HG03025 (cell line): Measurements from ENCODE around the gene SHLD1.

Source experiments
- ATAC-seq: cut with Tn5 transposase; IDR thresholded peaks from one replicate; pipeline ENCODE4 v1.9.1; 2021; ENCODE audit warnings: mild to moderate bottlenecking, moderate library complexity; ENCODE audit not compliant: unreplicated experiment, low FRiP score

Gene SHLD1

GRCh38 chr20:5809495-5809894, 59.3 kb downstream of the SHLD1 start:
- no peak for ATAC-seq

- ATAC-seq = no peak
Observed at GRCh38 chr20:5810800-5811422, 60.7 kb downstream of the SHLD1 start.

GRCh38 chr20:5811746-5812145, 61.5 kb downstream of the SHLD1 start:
- ATAC-seq = no peak

GRCh38 chr20:5818346-5818681, 68.1 kb downstream of the SHLD1 start:
- ATAC-seq = no peak

GRCh38 chr20:5820738-5821137, 70.5 kb downstream of the SHLD1 start:
- no peak for ATAC-seq

GRCh38 chr20:5821627-5822215, 71.5 kb downstream of the SHLD1 start:
- ATAC-seq = no peak

GRCh38 chr20:5822569-5822968, 72.4 kb downstream of the SHLD1 start:
- ATAC-seq = no peak

- no peak for ATAC-seq
Observed at GRCh38 chr20:5825130-5825719, 75.0 kb downstream of the SHLD1 start.

GRCh38 chr20:5827098-5827853, 77.1 kb downstream of the SHLD1 start:
- no peak for ATAC-seq

- no peak for ATAC-seq
Observed at GRCh38 chr20:5827861-5828260, 77.7 kb downstream of the SHLD1 start.

- no peak for ATAC-seq
Observed at GRCh38 chr20:5829241-5829809, 79.1 kb downstream of the SHLD1 start.

GRCh38 chr20:5831539-5832237, 81.5 kb downstream of the SHLD1 start:
- ATAC-seq = no peak

GRCh38 chr20:5833309-5833941, 83.2 kb downstream of the SHLD1 start:
- no peak for ATAC-seq

GRCh38 chr20:5834436-5835005, 84.3 kb downstream of the SHLD1 start:
- no peak for ATAC-seq

- ATAC-seq = no peak
Observed at GRCh38 chr20:5835321-5835821, 85.2 kb downstream of the SHLD1 start.

- no peak for ATAC-seq
Observed at GRCh38 chr20:5835871-5836270, 85.7 kb downstream of the SHLD1 start.

GRCh38 chr20:5836569-5836968, 86.4 kb downstream of the SHLD1 start:
- no peak for ATAC-seq

GRCh38 chr20:5840411-5841002, 90.3 kb downstream of the SHLD1 start:
- ATAC-seq = no peak

- ATAC-seq = no peak
Observed at GRCh38 chr20:5841522-5841921, 91.3 kb downstream of the SHLD1 start.
